GM21360 (cell line): ENCODE measurements around the gene IL17REL.

Source experiments
- ATAC-seq: cut with Tn5 transposase; IDR thresholded peaks from one replicate; pipeline ENCODE4 v1.9.1; 2021; ENCODE audit warnings: mild to moderate bottlenecking, moderate library complexity; ENCODE audit not compliant: unreplicated experiment

IL17REL gene

GRCh38 chr22:49969751-49970527 is 42.6 kb downstream of the IL17REL start:
- ATAC-seq: peak; percentile 1

DNA sequence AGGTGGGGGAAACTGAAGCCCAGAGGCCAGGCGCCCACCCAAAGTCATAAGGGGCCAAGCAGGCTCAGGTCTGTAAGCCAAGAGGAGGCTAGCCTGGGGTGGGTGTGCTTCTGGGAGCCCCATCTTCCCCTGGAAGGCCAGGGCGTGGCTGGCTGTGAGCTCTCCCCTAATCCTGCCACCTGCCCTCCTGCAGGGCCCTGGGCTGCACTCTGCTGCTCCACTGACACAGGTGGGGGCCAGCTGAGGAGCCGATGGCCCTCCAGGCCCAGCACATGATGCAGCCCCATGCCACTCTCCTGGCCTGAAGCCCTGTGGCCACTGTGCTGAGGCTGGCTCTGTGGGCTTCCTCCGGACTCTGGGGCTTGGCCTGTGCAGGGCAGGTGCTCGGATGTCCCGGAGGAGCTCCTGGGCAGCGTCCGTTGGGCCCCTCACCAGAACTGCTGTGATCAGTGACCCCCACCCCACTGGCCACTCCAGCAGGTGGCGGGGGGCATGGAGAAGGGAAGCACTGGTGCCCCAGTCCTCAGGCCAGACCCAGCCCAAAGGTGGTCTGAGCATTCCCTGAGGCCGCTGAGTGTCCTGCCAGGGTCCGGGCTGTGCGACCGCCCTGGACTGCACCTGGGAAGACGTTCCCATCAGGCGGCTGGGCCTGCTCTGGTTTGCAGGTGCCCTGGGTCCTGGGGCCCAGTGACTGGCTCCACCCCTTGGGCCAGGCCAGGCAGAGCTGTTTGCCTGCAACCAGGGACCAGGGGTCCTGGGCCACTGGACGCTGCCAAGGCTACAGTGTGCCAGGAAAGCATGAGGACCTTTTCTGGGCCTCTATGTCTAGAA is 43.5 kb downstream of the IL17REL start:
- ATAC-seq: no peak

DNA sequence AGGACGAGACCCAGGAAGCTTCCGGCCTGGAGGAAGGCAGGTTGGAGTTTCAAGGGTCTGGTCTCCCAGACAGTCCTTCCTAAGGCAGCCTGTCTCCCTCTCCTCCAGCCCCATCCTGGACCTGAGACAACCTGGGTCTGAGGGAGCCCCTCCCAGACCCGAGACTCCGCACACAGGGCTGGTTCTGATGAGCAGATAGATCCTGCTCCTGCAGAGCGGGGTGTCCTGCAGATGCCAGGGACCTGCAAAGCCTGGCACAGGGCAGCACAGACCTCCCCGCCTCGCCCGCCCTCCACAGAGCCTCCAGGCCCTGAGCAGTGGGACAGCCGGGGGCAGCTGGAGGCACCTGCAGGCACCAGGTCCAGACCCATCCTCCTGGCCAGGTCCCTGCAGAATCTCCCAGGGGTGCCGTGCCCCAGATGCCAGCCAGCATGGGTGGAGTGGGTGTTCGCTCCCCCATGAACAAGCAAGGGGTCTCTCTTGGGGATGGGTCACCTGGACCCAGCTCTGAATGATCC is 44.2 kb downstream of the IL17REL start:
- no peak for ATAC-seq

- ATAC-seq: no peak
Measured at GRCh38 chr22:49967706-49968208, 44.8 kb downstream of the IL17REL start.

DNA sequence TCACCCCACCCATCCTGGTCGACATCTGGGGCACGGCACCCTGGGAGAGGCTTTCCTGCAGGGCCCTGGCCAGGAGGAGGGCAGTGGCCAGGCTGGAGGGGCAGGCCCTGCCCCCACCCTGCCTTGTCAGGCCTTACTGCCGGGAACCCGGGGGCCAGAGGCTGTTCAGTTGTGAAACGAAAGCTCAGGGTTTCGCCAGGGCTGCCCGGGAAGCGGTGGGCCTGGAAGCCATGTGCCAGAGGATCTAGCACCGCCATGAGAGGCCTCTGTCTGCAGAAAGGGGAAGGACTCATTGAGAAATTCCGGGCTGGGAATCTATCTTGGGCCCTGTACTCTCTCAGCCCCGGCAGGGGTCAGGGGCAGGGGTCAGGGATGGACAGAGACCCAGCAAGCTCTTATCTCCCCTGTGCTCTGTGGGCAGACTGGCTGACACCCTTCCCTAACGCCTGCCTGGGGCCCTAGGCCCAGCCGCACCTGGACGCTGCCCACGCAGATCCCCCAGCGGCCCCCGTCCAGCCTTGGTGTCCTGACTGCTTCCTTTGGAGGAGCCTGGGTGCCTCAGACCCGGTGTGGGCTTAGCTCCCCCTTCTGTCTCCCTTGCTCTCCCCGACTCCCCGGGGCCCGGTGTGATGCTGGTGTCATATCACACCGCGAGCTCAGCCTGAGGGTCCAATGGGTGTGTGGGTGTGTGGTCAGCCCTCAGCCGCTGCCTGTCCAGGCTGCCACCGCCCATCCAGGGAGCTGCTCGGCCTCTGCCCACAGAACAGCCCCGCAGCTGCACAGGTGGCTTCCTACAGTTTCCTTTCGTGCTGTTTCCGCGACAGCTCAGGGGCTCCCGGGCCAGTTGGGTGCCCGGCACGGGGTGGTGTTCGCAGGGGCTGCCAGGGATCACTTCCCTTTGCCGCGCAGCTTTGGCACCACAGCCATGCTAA is 45.5 kb downstream of the IL17REL start:
- no peak for ATAC-seq

DNA sequence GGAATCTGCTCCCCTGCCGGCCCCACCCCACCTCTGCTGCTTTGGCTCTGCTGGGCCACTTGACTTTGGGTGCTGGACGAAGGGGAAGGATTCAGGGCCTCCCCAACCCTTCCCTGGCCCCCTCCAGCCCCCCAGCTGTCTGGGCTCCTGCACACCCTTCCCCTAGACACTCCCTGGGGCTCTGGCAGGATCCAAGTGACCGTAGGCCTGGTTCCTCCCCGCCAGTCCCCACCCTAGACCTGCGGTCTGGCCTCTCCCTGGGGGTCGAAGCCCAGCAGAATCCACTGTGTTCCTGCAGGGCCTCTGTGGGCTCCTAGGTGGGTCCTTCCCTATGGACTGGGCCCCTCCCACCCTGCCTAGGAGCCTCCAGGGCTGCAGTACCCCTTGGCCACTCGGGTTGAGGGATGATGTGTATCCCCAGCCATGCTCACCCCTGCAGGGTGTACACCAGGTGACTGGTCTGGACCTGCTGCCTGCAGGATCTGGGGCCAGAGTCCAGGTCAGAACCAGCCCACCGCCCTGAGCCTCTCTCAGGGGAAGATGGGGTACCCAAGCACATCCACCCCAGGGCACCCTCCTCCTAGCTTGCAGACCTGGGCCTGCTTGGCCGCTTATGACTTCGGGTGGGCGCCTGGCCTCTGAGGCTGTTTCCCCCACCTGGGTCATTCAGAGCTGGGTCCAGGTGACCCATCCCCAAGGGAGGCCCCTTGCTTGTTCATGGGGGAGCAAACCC is 46.4 kb downstream of the IL17REL start:
- no peak for ATAC-seq

DNA sequence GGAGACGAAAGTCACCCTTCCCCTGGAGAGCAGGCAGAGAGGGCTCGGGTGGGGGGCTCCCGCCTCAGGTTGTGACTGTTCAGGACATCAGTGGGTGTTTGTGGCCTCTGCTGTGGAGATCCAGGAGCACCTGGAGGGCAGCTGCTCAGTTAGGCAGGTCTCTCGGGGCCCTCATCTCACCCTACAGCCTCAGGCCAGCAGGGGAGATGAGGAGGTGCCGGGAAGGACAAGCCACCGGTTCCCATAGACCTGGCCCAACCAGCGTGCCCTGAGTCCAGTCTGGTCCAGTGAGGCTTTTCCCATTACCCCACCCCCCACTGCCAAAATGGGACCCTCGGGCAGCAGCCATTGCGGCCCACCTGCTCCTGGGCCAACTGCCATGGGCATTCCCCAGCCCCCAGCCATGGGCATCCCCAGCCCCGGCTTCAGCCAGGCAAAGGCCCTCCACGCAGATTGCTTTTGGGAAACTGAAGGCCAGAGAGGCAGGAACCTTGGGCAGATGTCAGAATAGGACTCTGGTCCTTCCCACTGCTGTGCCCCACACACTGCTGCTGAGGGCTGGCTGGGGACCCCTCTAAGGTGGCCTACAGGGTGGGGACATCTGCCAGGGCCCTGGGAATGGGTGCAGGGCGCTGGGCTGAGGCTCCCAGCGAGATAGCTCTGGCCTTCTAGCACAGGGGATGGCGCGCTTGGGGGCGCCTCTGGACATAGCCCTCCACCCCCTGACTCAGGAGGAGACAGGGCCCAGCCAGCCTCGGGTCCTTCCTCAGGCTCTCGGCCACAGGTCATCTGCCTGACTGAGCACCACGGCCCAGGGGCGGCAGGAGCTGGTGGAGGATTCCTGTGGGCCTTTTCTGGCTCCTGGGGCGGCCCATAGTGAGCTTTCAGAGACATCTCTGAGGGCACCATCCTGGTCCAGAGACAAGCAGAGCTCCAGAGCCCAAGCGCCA is 47.2 kb downstream of the IL17REL start:
- no peak for ATAC-seq

DNA sequence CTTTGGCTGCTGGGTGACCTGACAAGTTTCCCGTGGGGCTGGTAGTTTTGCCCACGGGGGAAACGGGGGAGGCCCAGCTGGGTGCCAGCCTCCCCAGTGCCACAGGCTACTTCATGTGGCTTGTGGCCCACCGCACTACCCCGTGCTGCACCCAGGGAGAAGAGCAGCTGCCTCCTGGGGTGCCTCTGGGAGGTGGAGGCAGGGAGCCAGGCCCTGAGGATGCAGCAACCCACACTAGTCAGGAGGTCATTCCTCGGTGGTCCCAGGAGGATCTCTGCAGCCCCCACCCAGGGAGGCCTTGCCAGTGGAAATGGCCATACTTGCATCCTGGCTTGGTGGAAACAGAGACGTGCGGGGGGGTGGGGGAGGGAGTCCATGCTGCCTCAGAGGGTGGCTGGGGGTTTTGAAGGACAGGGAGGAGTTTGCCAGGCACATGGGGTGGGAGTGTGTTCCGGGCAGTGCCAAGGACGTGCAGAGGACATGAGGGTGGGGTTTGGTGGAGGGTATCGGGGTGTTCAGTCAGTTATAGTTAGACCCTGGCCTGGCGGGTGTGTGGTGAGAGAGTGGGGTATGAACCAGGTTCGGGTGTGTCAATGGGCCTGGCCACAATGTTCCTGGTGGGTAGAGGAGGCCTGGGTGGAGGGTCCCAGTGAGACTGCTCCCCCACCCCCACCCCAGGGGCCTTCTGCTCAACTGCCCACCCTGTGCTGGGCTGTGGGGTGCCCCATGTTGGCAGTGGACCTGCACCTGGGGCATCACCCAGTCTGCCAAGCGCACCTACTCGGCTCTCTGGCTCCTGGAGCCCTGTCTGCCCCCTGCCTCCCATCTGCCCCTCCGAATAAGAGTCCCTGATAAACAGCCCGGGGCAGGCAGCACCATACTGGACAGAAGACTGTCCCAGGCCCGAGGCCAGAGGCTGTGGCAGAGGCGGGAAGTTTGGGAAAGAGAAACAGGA is 48.2 kb downstream of the IL17REL start:
- ATAC-seq: no peak

DNA sequence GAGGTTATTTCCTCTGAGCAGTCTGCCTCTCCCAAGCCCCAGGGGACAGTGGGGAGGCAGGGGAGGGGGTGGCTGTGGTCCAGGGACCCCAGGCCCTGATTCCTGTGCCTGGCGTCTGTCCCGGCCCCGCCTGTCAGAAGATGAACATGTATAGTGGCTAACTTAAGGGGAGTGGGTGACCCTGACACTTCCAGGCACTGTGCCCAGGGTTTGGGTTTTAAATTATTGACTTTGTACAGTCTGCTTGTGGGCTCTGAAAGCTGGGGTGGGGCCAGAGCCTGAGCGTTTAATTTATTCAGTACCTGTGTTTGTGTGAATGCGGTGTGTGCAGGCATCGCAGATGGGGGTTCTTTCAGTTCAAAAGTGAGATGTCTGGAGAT is 48.9 kb downstream of the IL17REL start:
- ATAC-seq: no peak

DNA sequence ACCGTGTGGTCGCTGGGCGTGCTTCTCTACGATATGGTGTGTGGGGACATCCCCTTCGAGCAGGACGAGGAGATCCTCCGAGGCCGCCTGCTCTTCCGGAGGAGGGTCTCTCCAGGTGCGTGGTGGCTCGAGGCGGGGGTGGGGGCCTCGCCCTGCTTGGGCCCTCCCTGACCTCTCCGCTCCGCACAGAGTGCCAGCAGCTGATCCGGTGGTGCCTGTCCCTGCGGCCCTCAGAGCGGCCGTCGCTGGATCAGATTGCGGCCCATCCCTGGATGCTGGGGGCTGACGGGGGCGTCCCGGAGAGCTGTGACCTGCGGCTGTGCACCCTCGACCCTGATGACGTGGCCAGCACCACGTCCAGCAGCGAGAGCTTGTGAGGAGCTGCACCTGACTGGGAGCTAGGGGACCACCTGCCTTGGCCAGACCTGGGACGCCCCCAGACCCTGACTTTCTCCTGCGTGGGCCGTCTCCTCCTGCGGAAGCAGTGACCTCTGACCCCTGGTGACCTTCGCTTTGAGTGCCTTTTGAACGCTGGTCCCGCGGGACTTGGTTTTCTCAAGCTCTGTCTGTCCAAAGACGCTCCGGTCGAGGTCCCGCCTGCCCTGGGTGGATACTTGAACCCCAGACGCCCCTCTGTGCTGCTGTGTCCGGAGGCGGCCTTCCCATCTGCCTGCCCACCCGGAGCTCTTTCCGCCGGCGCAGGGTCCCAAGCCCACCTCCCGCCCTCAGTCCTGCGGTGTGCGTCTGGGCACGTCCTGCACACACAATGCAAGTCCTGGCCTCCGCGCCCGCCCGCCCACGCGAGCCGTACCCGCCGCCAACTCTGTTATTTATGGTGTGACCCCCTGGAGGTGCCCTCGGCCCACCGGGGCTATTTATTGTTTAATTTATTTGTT is 49.6 kb downstream of the IL17REL start:
- no peak for ATAC-seq

DNA sequence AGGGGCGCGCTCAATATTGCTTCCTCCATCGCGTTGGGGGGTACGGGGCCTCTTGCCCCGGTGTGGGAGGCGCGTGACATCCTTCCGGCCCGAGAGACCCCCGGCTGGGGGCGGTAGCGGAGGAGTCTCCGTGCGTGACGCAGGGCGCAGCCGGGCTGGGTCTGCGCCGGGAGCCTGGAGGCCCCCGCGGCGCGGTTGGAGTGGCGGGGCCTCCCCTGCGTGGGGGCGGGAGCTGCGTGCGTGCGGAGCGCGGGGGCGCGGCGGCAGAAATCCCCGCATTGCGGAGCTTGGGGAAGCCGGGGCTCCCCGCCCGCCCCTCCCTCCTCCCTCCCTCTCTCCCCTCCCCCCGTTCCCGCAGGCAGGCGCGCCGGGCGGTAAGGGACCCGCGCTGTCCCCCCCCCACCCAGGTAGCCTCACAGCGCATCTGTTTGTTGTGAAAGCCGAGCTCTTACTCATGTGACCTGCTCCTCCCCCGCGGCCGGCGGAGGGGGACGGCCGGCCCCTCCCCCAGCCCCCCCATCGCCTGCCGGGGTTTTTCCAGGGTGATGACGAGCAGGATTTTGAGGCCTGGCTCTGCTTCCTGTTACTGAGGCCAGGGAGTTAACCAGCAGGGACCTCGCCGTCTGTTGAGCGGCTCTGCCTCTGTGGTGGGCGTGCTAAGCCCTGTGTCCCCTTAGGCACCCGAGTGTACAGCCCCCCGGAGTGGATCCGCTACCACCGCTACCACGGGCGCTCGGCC is 50.4 kb downstream of the IL17REL start:
- ATAC-seq: no peak

DNA sequence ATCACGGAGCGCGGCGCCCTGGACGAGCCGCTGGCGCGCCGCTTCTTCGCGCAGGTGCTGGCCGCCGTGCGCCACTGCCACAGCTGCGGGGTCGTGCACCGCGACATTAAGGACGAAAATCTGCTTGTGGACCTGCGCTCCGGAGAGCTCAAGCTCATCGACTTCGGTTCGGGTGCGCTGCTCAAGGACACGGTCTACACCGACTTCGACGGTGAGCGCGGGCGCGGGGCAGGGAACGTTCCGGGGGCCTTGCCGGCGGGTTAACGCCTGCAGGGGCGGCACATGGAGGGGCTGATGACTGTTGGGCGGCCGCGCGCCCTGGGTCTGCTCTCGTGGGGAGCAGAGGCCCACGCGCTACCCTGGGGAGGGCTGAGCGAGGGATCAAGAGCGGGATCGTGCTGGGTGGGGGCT is 51.0 kb downstream of the IL17REL start:
- no peak for ATAC-seq

GRCh38 chr22:49961005-49961600 is 51.5 kb downstream of the IL17REL start:
- no peak for ATAC-seq

DNA sequence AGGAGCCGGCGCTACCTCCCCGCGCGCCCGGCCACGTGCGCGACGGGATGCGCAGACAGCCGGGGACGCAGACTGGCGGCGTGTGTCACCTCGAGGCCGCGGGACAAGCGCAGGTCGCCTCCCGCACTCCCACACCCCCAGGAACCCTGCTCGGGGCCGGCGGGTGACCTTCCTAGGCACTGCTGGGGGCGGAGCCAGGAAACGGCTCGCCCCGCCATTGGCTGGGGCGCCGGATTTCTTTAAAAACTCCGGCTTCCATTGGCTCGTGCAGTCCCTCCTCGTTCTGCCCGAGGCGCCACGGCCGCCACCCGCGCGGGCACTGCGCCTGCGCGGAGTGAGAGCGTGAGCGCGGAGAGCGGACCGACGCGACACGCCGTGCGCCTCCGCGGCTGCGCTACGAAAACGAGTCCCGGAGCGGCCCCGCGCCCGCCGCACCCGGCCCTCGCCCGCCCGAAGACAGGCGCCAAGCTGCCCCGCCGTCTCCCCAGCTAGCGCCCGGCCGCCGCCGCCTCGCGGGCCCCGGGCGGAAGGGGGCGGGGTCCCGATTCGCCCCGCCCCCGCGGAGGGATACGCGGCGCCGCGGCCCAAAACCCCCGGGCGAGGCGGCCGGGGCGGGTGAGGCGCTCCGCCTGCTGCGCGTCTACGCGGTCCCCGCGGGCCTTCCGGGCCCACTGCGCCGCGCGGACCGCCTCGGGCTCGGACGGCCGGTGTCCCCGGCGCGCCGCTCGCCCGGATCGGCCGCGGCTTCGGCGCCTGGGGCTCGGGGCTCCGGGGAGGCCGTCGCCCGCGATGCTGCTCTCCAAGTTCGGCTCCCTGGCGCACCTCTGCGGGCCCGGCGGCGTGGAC is 52.2 kb downstream of the IL17REL start, which contains the start of gene PIM3:
TSS of gene PIM3 (plus strand) at position 614 of the 846 bp plus-strand sequence. CDS start at position 790, 176 bp downstream.
- ATAC-seq: peak; percentile 48

DNA sequence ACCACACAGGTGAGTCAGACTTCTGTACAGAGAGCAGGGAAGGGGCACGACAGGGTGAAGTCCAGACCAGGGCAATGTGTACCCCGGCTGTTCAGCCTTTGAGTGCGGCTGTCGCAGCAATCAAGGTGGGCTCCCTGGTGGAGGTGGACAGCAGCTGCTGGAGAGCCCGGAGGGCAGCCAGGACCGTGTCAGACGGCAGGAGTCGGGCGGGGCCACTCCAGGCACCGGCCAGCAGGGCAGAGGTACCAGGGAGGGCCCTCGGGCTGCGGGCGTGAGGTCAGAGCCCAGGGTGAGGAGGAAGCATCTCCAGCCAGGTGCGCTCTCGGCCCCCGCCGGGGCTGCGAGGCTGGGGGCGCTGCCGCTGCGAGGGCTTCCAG is 52.8 kb downstream of the IL17REL start:
- ATAC-seq: no peak
